Right lobe of liver (tissue), 4 donors: Measurements from ENCODE around the gene THOC3.
"Not testable (repeated sequence)": the region's sequence is repeated elsewhere in the genome, so short reads cannot be mapped to it uniquely, and the experiment has no call there.

Source experiments
- POLR2A ChIP-seq: fragments of 450-650 bp; IDR thresholded peaks from one replicate; pipeline ENCODE4 v1.6.1; 2017; ENCODE audit warnings: antibody characterized with exemption, mild to moderate bottlenecking
- TF ChIP-seq, protein P1 (sequence below), 4 donors: fragments of 200-600 bp in 3 of 4; fragments of 450-650 bp in 1 of 4; IDR thresholded peaks; one replicate each; pipeline versions ENCODE4 v1.5.1 to v1.8.0; 2016 to 2022; ENCODE audit warnings: antibody characterized with exemption in 4 of 4, mild to moderate bottlenecking in 2 of 4
- donor health status: DM: no; HTN: no; CAD: no.
- donor health status: DM: no; HTN: no; CAD: no.
- donor health status: DM: no; HTN: yes; CAD: no.

DNA sequence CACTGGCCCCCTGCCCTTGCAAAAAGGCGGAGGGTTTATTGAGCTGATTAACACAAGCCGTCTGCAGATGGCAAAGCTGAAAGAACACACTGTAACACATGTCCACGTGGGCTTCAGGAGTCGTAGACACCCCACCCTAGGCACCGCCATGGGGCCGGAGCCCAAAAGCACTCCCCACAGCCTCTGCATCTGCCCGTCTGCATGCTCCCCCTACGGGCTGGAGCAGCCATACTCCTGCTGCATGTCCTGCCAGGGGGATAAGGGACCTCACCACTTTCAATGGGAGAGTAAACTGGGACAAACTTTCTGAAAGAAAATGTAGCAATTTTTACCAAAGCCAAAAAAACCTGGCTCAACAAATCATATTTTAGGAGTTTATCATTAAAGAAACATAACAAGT is 42.1 kb upstream of the THOC3 start:
- TF ChIP-seq, protein P1, sequence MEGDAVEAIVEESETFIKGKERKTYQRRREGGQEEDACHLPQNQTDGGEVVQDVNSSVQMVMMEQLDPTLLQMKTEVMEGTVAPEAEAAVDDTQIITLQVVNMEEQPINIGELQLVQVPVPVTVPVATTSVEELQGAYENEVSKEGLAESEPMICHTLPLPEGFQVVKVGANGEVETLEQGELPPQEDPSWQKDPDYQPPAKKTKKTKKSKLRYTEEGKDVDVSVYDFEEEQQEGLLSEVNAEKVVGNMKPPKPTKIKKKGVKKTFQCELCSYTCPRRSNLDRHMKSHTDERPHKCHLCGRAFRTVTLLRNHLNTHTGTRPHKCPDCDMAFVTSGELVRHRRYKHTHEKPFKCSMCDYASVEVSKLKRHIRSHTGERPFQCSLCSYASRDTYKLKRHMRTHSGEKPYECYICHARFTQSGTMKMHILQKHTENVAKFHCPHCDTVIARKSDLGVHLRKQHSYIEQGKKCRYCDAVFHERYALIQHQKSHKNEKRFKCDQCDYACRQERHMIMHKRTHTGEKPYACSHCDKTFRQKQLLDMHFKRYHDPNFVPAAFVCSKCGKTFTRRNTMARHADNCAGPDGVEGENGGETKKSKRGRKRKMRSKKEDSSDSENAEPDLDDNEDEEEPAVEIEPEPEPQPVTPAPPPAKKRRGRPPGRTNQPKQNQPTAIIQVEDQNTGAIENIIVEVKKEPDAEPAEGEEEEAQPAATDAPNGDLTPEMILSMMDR (IDR thresholded peaks at IDR 0.05), result not testable (repeated sequence)
- TF ChIP-seq POLR2A, result not testable (repeated sequence)
